HepG2 (cell line): ENCODE measurements around the gene EPO. TPM values are rescaled to one million over a fixed set of nuclear protein-coding genes. Genes with fewer than 3 reads are reported as not detected.

Source experiments
- KMT2A ChIP-seq: sonication (generic); formaldehyde crosslinking; IDR thresholded peaks from 2 replicates; pipeline ENCODE4 v1.4.0; 2020; ENCODE audit warnings: missing genetic modification reagents
- NCOA1 ChIP-seq: sonication (generic); formaldehyde crosslinking; IDR thresholded peaks from 2 replicates; pipeline ENCODE4 v1.9.0; 2021; ENCODE audit warnings: missing genetic modification reagents
- RBFOX2 ChIP-seq: fragments of 200-400 bp; formaldehyde crosslinking; IDR thresholded peaks from 2 replicates; pipeline ENCODE4 v1.6.1; 2017; ENCODE audit warnings: low read depth, mild to moderate bottlenecking, low read length
- TRIM24 ChIP-seq: sonication (generic); formaldehyde crosslinking; IDR thresholded peaks from 2 replicates; pipeline ENCODE4 v1.8.0; 2022; ENCODE audit warnings: mild to moderate bottlenecking, missing genetic modification reagents
- ZFP91 ChIP-seq: sonication (generic); formaldehyde crosslinking; IDR thresholded peaks from 2 replicates; pipeline ENCODE4 v1.9.0; 2022; ENCODE audit warnings: missing genetic modification reagents, mild to moderate bottlenecking, borderline replicate concordance
- ZFX ChIP-seq: sonication (generic); formaldehyde crosslinking; IDR thresholded peaks from 2 replicates; pipeline ENCODE4 v1.4.0; 2020; ENCODE audit warnings: mild to moderate bottlenecking, low read depth, missing genetic modification reagents, moderate library complexity
- ZNF225 ChIP-seq: sonication (generic); formaldehyde crosslinking; IDR thresholded peaks from 2 replicates; pipeline ENCODE4 v1.4.0; 2020; ENCODE audit warnings: mild to moderate bottlenecking, missing genetic modification reagents
- ZNF570 ChIP-seq: sonication (generic); formaldehyde crosslinking; IDR thresholded peaks from 2 replicates; pipeline ENCODE4 v1.4.0; 2020; ENCODE audit warnings: mild to moderate bottlenecking, missing genetic modification reagents, borderline replicate concordance
- polyA plus RNA-seq, 8 experiments: library from polyadenylated mRNA; depleted of rRNA in 3 of 8; stranded (reverse) in 7 of 8; unstranded in 1 of 8; fragments of >200 nt; fragmentation: Illumina TruSeq in 4 of 8; extraction: Trizol in 4 of 8; gene quantifications; 2 replicates each; pipeline versions ENCODE4 v1.2.1 to v1.2.3, GENCODE V29; 2011 to 2016; ENCODE audit warnings: low read depth in 4 of 8, missing spikeins in 1 of 8, mixed read lengths in 1 of 8; ENCODE audit not compliant: insufficient read depth in 1 of 8
- total RNA-seq, 5 experiments: library from RNA; depleted of rRNA; stranded (reverse); fragments of >200 nt; fragmentation: Illumina TruSeq; extraction: Trizol; gene quantifications; 2 replicates each; pipeline ENCODE4 v1.2.3, GENCODE V29; 2016; ENCODE audit warnings: low read depth in 1 of 5
- TF ChIP-seq, protein P1 (sequence below): sonication (generic); formaldehyde crosslinking; IDR thresholded peaks from 2 replicates; pipeline ENCODE4 v1.4.0; 2020; ENCODE audit warnings: low read depth, missing genetic modification reagents

The EPO gene
- total and polyA plus RNA-seq, 2 of the 13 experiments (the other 11 are each of a cell fraction or from before 2014, with no cell fraction given), result 10.3 to 25.7 TPM

GRCh38 chr7:100720279-100720670 is at the start of gene EPO (continued):
- TF ChIP-seq, protein P1, sequence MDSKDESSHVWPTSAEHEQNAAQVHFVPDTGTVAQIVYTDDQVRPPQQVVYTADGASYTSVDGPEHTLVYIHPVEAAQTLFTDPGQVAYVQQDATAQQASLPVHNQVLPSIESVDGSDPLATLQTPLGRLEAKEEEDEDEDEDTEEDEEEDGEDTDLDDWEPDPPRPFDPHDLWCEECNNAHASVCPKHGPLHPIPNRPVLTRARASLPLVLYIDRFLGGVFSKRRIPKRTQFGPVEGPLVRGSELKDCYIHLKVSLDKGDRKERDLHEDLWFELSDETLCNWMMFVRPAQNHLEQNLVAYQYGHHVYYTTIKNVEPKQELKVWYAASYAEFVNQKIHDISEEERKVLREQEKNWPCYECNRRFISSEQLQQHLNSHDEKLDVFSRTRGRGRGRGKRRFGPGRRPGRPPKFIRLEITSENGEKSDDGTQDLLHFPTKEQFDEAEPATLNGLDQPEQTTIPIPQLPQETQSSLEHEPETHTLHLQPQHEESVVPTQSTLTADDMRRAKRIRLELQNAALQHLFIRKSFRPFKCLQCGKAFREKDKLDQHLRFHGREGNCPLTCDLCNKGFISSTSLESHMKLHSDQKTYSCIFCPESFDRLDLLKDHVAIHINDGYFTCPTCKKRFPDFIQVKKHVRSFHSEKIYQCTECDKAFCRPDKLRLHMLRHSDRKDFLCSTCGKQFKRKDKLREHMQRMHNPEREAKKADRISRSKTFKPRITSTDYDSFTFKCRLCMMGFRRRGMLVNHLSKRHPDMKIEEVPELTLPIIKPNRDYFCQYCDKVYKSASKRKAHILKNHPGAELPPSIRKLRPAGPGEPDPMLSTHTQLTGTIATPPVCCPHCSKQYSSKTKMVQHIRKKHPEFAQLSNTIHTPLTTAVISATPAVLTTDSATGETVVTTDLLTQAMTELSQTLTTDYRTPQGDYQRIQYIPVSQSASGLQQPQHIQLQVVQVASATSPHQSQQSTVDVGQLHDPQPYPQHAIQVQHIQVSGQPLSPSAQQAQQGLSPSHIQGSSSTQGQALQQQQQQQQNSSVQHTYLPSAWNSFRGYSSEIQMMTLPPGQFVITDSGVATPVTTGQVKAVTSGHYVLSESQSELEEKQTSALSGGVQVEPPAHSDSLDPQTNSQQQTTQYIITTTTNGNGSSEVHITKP, result no peak
- TF ChIP-seq ZNF570, result no peak
- TF ChIP-seq ZNF225 (CRISPR knock-in tag), result no peak
- peak; percentile 12; the same call in 1 of the 2 replicates for TF ChIP-seq RBFOX2
- peak; percentile 1; the same call in 1 of the 2 replicates for TF ChIP-seq ZFP91 (CRISPR knock-in tag)
- TF ChIP-seq NCOA1, result peak; percentile 52; the same call in 1 of the 2 replicates
- no peak for TF ChIP-seq TRIM24 (CRISPR knock-in tag)
- peak; percentile 10; the same call in 1 of the 2 replicates for TF ChIP-seq KMT2A (CRISPR knock-in tag)
- TF ChIP-seq ZFX (CRISPR knock-in tag), result 0 out of 2 replicates have a peak, but pooled peaks have one; percentile 4
- TF ChIP-seq, all 625 proteins: peak for 10
